CD4-positive, alpha-beta T cell treated with Interleukin-1 beta for 1 hour (primary cell): Measurements from ENCODE around the gene CFAP97D2.

Experiments
- DNase-seq, 2 donors: peaks; one replicate each; pipeline ENCODE4 v3.0.0-alpha.2; 2020 to 2022

Gene CFAP97D2

DNA sequence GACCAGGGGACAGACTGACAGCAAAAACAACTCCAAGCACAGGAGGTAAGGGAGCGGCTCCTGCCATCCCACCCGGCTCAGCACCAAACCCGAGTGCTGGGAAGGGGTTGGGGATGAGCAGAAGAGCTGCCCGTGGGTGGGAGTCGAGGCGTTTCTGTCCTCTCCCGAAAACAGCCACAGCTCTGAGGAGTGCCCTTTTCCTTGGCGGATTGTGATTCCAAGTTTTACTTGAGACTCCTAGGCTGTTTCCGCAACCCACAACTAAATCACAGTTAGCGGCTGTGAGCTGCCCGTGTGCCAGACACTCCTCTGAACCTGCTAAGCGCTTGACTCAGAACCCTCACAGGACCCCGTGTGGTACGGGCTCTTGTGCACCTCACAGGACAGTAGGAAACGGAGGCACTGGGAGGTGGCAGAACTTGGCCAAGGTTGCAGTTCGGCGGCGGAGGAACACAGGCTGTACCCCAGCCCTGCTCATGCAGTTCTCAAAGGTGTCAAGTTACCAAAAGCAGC, 21.4 kb downstream of the CFAP97D2 start:
- no peak for DNase-seq

DNA sequence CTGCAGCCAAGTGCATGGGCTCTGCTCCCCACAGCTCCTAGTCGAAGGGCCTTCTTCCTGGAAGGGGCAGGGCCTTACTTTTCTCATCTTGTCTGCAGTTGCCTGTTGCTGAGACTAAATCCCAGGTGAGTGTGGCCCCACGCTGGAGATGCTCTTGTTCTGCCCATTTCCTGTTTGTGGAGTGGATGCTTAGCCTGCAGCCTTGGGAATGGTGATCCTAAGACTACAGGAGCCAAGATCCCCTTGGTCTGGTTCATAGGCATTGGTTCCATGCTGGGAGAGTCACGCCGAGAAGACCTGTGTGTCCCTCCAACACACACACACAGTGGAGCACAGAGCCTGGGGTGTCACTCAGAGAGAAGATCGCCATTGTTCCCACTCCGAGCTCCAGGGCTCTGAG, 23.5 kb downstream of the CFAP97D2 start:
- DNase-seq, result no peak

DNA sequence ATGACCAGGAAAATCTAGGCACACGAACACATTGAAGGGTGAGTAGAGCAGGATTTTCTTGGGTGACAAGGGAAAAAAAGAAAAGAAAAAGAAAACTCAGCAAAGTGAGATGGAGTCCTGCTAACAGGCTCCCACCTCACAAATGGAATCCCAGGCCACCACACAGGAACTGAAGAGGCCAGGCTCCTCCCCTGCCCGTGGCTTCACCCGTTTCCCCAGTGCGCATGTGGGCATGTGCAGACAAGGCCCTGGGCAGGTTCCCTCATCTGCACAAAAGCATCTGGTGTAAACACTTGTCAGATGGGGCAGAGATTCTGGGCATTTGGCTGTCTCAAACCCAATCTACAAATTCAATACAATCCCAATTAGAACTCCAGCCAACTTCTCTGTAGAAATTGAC, 24.5 kb downstream of the CFAP97D2 start:
- peak in 1 of 2 donors; percentile 41 for DNase-seq

DNA sequence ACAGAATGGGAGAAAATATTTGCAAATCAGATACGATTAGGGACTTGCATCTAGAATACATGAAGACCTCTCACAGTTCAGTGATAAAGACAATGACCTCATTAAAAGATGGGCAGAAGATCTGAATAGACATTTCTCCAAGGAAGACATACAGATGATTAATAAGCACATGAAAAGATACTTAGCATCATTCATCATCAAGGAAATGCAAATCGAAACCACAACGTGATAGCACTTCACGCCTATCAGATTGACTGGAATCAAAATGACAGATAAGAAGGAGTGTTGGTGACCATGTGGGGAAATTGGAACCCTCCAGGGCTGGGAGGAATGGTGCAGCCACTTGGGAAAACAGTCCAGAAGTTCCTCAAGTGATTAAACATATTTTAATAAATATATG, 25.8 kb downstream of the CFAP97D2 start:
- DNase-seq, result peak in 1 of 2 donors; percentile 17

DNA sequence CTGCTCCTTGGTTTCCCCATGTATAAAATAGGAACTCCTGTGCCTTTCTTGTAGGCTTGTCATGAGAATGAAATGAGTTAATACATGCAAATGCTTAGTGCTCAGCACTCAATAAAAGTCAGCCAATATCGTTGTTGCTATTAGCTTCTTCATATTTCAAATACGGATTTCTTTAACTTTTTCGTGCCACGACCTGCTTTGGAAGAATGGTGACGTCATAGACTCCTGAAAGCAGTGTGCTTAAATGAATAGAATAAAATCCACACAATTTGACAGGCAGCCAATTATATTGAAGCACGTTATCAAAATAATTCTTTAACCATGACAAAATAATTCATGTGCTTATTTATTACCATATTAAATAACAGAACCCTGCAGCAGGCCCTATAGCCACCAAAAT, 29.1 kb downstream of the CFAP97D2 start:
- DNase-seq, result no peak

DNA sequence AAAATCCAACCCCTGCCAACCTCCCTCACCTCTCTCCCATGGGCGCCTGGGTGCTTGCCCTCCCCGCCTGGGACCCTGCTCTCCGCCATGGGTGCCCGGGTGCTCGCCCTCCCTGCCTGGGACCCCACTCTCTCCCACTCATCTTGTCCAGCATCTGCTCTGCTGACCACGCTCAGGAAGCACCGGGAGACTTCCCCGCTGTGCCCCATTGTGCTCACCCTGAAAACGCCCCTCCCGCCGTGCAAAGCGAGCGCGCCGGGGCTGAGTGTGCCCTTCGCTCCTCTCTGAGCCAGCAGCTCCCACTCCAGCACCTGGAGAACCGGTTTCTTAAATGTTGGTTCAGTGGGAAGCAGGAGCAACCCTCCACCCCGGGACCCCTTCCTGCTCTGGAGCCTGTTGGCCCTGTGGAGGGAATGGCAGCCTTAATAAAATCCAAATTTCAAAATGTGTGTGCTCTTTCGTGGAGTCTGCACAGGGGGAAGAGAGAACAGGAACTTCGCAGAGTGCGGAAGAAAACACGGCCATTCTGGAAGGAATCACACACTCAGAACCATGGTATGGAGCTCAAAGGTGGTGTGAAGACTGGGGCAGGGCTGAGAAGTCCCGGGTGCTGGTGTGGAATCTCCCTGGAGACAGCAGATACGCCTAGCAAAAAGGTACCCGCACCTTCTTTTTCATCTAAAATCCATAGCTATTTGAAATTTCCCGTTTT, 32.5 kb downstream of the CFAP97D2 start:
- no peak for DNase-seq

DNA sequence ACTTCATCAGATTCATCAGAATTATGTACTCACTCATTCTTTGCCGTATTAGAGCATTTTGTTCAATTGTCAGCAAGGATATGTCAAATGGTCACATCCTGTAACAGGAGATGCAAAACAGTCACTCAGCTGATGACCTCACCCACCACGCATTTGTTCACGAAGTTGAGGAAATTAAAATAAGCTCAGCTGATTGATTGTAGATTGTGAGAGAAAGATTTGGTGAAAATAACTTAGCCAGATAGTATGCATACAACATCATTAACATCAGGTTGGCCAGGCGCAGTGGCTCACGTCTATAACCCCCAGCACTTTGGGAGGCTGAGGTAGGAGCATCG, 33.1 kb downstream of the CFAP97D2 start:
- DNase-seq, result no peak

DNA sequence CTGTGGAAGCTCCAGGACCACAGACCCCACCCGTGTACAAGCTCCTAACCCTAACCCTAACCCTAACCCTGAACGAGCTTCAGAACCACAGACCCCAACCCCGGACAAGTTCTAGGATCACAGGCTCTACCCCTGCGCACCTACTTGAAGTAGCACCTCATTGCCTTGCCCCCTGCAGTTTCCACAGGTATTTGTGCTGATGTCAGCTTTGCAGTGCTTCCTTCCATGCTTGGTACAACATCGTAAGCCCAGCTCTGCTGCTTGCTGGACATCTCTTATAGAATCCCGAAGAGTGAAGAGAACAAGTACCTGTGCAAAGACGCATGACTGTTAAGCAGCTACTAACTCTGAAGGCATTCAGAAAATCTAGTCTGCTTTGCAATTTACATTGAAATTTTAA, 34.9 kb downstream of the CFAP97D2 start:
- no peak for DNase-seq

DNA sequence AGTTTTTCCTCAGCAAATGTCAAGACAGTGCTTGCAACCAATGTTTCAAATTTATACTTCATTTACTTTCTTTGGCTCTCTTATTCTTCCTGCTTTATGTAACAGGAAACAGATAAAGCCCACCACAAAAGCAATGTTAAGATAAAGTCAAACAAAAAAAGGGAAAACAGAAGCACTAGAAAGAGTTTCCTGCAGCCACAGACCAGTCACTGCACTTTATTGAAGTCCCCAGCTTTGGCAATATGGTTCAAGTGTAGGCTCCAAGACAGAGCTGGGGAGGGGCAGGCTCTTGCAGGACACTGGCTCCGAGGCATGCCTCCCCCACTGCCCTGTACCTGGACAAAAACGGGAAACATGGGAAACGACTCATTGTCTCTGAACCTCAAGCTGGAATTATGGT, 40.3 kb downstream of the CFAP97D2 start:
- no peak for DNase-seq

DNA sequence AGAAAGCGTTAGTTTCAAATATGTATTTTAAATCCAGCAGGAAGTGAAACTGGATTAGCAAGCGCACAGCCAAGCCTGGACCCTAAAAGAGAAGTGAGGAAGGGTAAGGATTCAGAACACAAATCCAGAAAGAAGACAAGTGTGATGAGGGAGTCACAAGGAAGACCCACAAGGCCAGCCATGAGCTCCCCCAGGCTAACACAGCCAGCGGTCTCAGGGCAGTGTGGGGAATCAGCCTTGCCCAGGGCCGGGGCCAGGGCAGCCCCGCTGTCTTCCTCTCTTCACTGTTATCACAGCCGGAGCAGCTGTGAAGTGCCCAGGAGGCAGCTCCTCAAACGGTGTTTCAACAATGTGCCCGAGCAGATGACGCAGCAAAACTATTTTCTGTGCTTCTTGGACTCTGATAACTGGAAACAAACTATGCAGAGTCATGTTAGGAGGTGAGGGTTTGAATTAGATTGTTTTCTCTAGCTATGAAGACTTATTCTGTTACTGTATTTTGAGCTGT, 43.5 kb downstream of the CFAP97D2 start:
- DNase-seq, result peak in 1 of 2 donors; percentile 16

DNA sequence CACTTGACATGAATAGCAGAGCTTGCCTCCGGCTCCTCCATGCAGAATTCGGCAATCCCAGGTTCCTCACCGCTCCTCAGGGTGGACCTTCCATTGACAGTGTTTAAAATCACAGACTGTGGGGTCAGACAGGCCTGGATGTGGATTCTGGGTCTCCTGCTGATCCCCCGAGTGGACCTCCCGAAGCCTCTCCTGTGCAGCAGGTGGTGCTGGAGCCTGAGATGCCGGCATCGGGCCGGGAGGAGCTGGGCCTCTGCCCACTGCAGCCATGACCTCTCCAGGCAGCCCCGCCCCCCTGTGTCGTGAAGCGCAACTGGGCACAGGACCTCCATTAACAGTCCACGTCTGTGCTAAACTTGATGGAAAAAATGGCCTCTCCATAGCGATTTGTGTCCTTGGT, 45.1 kb downstream of the CFAP97D2 start:
- no peak for DNase-seq

DNA sequence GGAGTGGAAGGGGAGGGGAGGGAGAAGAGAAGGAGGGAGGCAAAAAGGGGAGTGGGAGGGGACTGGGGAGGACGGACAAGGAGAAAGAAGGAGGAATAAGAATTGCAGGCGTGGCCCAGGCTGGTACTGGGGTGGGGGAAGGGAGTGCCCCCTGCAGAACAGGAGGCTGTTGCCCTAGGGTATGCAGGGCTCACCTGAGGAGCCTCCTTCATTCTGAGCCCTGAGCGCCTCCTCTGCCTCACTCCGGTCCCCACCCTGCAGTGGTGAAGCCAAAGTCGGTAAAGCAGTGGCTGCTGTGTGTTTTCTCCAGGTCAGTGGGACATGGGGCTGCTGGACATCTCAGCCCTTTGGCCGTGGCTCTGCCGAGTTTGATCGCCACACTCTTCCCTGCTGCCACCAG, 46.6 kb downstream of the CFAP97D2 start:
- peak in 1 of 2 donors; percentile 13 for DNase-seq

DNA sequence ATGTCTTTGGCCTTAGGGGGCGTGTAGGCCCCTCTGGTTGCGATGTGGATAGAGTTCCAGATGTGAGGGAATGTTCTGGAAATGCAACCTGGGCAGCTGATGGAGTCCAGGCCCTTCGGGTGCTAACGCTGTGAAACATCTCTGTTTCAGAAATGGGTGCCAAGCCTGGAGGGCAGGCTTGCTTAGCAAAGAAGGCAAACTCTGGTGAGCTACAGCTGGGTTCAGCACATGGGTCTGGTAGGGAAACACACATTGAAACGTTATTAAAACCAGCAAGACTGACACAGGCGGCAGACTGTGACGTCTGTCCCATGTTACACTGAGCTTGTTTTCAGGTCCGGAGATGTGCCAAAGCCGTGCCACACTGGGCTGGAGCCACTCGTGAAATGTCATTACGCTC, 47.0 kb downstream of the CFAP97D2 start:
- DNase-seq, result no peak

DNA sequence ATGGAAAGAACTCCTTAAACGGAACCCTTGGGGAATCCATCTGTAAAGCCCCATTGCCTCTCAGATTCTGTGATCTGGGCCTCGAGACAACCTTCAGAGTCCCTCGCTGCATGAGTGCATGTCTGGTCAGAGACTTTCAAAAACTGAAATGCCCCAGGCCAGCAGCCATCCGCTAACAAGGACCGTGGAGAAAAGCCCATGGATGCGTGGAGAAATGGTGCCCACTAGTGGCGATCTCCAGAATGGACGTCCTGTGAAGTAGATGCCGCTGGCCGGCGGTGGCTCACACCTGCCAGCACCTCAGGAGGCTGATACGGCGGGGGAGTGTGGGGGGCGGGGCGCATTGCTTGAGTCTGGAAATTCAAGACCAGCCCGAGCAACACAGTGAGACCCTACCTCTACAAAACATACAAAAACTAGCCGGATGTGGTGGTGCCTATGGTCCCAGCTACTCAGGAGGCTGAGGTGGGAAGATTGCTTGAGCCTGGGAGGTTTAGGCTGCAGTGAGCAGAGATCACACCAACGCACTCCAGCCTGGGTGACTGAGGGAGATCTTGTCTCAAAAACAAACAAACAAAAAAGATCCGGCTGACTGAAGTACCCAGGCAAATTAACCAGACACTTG, 47.8 kb downstream of the CFAP97D2 start:
- peak; percentile 84 to 86 for DNase-seq

DNA sequence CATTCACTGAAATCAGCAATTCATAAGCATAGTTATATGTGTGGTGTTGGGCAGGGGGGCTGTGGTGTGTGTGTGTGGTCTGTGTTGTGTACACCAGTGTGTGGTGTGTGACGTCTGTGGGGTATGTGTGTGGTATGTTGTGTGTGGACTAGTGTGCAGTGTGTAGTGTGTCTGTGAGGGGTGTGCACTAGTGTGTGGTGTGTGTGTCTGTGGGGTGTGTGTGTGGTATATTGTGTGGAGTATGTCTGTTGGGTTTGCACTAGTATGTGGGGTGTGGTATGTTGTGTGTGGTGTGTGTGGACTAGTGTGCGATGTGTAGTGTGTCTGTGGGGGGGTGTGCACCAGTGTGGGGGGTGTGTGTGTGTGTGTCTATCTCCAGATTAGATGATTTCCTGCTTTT, 48.5 kb downstream of the CFAP97D2 start:
- DNase-seq, result no peak

DNA sequence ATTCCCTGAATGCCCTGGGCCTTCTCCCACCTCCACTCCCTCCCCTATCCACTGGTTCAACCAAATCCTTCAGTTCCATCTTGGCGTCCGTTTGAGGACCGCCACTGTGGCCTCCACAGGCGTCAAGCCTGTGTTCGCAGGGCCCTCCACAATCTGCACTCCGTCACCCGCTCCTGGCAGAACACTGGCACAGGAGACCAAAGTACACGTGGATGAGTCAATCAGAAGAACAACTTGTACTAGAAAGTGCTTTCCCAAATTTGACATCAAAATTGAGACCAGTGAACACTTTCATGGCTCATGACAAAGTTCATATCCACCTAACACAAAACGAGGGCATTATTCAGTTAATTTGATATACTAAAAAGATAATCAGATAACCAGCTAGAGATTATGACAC, 49.1 kb downstream of the CFAP97D2 start:
- no peak for DNase-seq

DNA sequence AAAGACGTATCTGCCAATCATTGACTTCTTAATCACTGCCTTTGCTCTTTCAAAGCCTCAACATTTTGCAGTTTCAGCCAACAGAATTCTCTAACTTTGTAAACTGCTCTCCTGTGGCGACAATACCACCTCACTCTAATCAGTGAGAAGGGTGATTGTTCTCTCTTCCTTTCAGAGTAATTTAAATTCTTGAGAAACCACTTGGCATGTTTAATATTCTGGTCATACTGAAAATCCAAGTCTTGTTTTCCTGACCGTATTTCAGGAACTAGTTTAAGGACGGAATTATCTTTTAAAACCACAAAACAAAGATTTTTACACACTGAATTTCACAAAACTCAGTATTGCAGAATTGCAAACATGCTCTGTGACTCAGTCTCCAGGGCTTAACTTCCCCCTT, 50.4 kb downstream of the CFAP97D2 start:
- DNase-seq, result no peak

DNA sequence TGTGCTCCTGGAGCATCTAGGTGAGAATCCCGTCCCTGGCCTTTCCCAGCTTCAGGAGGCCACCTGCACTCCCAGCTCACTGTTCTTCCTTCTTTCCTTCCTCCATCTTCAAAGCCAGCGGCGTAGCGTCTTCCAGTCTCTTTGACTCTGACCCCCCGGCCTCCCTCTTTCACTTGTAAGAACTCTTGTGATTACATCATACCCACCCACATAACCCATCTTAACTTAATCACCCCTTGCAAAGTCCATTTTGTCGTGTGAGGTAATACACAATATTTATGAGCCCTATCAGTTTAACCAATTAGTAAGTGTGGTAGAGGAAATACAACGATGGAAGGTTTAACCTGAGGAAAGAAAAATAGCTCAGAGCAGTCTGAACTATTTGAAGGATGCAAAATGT, 51.1 kb downstream of the CFAP97D2 start:
- DNase-seq, result no peak

DNA sequence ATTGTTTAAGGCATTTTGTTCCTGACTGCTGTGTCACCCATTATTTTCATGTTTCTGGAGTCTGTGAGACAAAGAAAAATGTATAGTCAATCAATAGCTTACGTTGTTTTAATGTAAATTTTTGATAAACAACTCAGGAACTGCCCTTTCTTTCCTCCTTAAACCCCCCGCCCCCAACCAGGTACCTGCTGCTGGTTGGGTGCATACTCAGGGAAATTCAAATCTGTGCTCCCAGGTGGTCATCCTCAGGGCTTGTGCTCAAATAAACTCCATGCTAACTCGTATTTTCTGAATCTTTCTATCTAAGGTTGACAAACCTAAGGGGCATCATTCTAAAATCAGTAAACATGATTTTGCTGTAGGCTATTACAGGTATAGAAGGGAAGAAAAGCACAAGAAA, 51.5 kb downstream of the CFAP97D2 start:
- DNase-seq, result no peak

DNA sequence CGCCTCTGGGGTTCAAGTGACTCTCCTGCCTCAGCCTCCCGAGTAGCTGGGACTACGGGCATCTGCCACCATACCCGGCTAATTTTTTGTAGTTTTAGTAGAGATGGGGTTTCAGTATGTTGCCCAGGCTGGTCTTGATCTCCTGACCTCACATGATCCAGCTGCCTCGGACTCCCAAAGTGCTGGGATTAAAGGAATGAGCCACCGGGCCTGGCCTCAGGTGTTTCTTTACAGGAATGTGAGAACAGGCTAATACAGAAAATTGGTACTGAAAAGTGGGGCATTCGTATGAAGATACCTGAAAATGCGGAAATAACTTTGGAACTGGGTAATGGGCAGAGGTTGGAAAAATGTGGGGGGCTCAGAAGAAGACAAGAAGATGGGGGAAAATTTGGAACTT, 52.8 kb downstream of the CFAP97D2 start:
- DNase-seq, result no peak

DNA sequence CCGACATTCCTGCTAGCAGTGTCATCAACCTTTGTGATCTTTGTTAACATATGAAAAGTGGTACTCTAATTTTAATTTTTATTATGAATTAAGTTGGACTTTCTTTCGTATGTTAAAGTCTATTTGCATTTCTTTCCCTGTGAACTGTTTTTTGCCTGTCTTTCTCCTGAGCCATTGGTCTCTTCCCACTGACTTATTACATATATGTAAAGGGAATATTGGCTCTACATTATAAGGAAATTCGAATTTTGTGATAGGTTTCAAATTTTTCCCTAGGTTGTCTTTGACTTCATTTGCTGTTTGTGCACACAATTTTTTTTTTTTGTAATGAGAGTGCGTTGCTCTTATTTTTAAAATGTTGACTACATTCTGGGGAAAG, 55.2 kb downstream of the CFAP97D2 start:
- DNase-seq, result no peak

DNA sequence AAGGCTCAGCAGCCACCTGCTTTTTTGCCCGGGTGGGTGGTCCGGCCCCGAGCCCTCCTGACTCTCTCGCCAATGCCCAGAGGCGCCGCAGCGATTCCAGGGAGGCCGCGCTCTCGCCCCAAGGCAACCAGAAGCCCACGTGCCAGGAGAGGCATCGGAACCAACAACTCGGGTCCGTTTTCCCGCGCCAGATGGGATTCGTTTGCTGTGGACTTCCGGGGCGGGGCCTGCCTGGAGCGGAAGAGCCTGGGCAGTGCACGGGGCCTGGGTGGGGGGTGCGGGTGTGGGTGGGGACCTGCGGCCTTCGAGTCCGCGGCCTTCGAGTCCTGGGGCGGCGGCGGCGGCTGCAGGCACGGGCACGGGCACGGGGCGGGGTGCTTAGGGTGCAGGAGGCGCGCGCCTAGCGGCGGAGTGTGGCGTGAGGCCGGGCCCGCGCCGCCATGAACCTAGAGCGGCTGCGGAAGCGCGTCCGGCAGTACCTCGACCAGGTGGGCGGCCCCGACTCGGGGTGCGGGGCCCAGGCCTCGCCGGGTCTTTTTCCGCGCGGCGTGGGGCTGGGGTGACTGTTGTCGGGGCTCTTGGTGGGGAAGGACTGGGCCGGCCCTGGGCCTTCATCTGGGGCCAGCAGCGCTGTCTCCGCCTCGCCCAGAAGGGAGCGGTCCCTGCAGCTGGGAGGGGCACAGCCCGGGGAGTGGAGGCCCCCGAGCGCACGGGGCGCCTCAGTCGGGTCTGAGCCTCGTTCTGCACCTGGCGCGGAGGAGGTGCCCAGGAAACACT, 55.8 kb downstream of the CFAP97D2 start, which contains the start of gene CDC16:
Gene CDC16 (plus strand): TSS at position 253 of the 777 bp plus-strand sequence. CDS start 188 bp downstream, at position 441.
- DNase-seq, result peak; percentile 79 to 83

DNA sequence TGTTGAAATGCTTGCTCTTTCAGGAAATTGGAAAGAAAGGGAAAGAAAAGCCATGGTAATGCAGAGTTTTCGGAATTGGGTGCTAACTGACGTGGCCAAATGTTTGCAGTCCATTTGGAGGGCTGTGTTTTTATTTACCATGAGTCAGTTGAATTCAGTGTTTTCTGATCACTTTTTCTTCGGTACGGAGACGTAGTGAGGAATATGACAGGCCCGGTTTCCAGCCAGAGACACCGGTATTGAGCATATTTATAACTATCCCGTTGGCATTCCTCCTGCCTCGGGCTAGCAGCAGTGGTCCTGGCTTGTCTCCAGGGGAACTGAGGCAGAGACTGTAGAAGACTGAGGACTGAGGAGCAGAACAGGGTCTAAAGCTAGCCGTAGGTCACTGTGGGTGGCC, 56.6 kb downstream of the CFAP97D2 start:
- no peak for DNase-seq

DNA sequence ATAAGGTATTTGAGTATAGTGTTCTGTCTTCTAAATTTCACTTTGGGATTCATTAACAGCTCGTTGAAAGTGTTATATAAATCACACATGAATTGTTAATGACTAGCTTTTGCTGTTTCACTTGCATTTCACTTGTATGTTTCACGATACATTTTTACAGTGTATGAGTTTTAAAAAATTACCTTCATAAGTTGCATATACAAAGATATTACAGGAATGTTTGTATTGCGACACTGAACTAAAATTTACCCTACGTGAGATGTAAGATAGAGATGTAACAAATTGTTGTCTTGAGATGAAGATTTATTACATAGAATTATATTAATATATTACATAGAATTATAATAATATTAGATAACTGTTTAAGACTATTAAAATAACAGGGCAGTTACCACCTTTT, 57.2 kb downstream of the CFAP97D2 start:
- DNase-seq, result no peak
